ENCODE data around the gene ZBTB32.

ZBTB32 gene

GRCh38 chr19:35738021-35738886, 33.9 kb downstream of the ZBTB32 start:
- H3K4me3 ChIP-seq (ENCODE audit: low read depth, low read length) = no peak overlapping the region
- TF ChIP-seq, protein P1, sequence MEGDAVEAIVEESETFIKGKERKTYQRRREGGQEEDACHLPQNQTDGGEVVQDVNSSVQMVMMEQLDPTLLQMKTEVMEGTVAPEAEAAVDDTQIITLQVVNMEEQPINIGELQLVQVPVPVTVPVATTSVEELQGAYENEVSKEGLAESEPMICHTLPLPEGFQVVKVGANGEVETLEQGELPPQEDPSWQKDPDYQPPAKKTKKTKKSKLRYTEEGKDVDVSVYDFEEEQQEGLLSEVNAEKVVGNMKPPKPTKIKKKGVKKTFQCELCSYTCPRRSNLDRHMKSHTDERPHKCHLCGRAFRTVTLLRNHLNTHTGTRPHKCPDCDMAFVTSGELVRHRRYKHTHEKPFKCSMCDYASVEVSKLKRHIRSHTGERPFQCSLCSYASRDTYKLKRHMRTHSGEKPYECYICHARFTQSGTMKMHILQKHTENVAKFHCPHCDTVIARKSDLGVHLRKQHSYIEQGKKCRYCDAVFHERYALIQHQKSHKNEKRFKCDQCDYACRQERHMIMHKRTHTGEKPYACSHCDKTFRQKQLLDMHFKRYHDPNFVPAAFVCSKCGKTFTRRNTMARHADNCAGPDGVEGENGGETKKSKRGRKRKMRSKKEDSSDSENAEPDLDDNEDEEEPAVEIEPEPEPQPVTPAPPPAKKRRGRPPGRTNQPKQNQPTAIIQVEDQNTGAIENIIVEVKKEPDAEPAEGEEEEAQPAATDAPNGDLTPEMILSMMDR (IDR thresholded peaks at IDR 0.05; ENCODE audit: low read depth, low read length) = no peak

- TF ChIP-seq, protein P1 (IDR thresholded peaks at IDR 0.05; ENCODE audit: low read depth, low read length) = no peak
- H3K4me3 ChIP-seq (ENCODE audit: low read depth, low read length) = no peak overlapping the region
Measured at GRCh38 chr19:35738887-35739229, 34.5 kb downstream of the ZBTB32 start.

GRCh38 chr19:35739275-35740107, 35.1 kb downstream of the ZBTB32 start:
- H3K4me3 ChIP-seq (ENCODE audit: low read depth, low read length) = peak overlapping the region; percentile 64
- TF ChIP-seq, protein P1 (IDR thresholded peaks at IDR 0.05; ENCODE audit: low read depth, low read length) = no peak

DNA sequence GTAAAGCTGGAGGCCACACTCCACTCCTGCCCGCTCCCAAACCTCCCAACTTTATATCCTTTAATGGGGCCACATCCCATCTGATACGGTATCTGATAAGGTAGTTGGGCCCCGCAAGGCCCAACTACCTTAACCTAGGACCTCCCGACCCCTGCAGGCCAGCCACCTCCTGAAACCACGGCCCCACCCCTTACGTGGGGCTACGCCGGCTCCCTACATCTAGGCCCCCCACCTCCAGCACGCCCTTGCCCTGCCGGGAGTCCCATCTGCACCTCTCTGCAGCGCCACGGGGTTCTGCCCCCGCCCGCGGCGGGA, 35.7 kb downstream of the ZBTB32 start:
- H3K4me3 ChIP-seq (ENCODE audit: low read depth, low read length) = peak overlapping the region; percentile 64

DNA sequence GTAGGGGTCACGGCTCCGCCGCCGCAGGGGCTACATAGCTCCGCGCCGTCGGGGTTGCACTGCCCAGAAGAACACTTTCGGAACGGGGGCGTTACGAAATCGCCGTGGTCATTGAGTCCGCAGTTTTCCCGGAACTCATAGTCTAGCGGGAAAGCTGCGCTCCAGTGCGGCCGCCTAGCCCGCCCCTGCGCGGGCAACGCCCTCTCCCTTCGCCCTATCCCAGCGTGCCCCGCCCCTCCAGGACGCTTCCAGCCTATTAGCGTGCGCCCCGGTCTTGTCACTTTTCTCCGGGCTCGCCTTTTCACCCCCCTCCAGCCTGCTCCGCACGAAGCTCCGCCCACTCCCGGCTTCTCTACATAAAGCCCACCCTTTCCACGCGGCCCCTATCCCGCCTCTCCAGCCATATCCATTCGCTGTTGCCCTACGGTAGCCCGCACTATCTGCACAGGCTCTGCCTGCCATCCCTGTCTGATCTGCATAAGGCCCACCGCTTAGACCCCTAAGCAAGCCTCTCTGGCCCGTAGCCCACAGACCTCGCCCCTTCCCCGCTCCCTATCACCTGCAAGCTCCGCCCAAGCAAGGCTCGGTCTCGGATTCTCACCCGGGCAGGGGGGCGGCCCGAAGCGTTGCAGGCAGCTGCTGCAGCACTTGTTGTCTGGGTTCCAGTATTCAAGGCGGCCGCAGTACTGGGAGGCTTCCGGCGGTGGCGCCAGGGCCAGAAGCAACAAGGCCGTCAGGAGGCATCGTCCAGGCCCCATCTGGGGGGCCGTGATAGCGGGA, 36.3 kb downstream of the ZBTB32 start:
- TF ChIP-seq, protein P1 (IDR thresholded peaks at IDR 0.05; ENCODE audit: low read depth, low read length) = peak; percentile 23; the same call in 1 of the 2 replicates
- peak overlapping the region; percentile 64 for H3K4me3 ChIP-seq (ENCODE audit: low read depth, low read length)

More for the DNA sequence above, 35.7 kb downstream of the ZBTB32 start:
- TF ChIP-seq, protein P1 (IDR thresholded peaks at IDR 0.05; ENCODE audit: low read depth, low read length) = no peak

GRCh38 chr19:35741203-35741515, 36.8 kb downstream of the ZBTB32 start:
- H3K4me3 ChIP-seq (ENCODE audit: low read depth, low read length) = peak overlapping the region; percentile 64
- TF ChIP-seq, protein P1 (IDR thresholded peaks at IDR 0.05; ENCODE audit: low read depth, low read length) = no peak

Measured in WI38 (cell line).